OCI-LY1 (cell line): Measurements from ENCODE around the gene DYNLT4.

Source experiments
- H2AFZ ChIP-seq: fragments of 200-600 bp; sonication (generic), shearing (Covaris generic); 2 replicates; pipeline ENCODE4 v1.6.0; 2014; ENCODE audit warnings: antibody characterized with exemption, mild to moderate bottlenecking, low read length
- H3F3A ChIP-seq: fragments of 200-600 bp; sonication (generic), shearing (Covaris generic); 2 replicates; pipeline ENCODE4 v1.6.0; 2014; ENCODE audit warnings: mild to moderate bottlenecking, antibody characterized with exemption, low read length, moderate library complexity; ENCODE audit not compliant: insufficient read depth
- H3K27ac ChIP-seq: fragments of 200-600 bp; sonication (generic); 2 replicates; pipeline ENCODE4 v1.5.1; 2014; ENCODE audit warnings: low read length, mixed run types, mild to moderate bottlenecking, low read depth; ENCODE audit not compliant: poor library complexity, severe bottlenecking
- H3K27me3 ChIP-seq: fragments of 200-600 bp; sonication (generic); 2 replicates; pipeline ENCODE4 v1.6.0; 2014; ENCODE audit warnings: antibody characterized with exemption, mild to moderate bottlenecking, low read length, moderate library complexity; ENCODE audit not compliant: insufficient read depth
- H3K36me3 ChIP-seq: fragments of 200-600 bp; sonication (generic); 2 replicates; pipeline ENCODE4 v1.6.1; 2014; ENCODE audit warnings: mild to moderate bottlenecking, antibody characterized with exemption, low read length, moderate library complexity, mixed read lengths; ENCODE audit not compliant: insufficient read depth
- H3K4me1 ChIP-seq: fragments of 200-600 bp; sonication (generic); 2 replicates; pipeline ENCODE4 v1.5.1; 2014; ENCODE audit warnings: mild to moderate bottlenecking, low read length, moderate library complexity; ENCODE audit not compliant: insufficient read depth, severe bottlenecking
- H3K4me2 ChIP-seq: fragments of 200-600 bp; sonication (generic), shearing (Covaris generic); 2 replicates; pipeline ENCODE4 v1.6.1; 2014; ENCODE audit warnings: low read length
- H3K4me3 ChIP-seq: fragments of 200-600 bp; sonication (generic); 2 replicates; pipeline ENCODE4 v1.5.1; 2014; ENCODE audit warnings: low read length, low read depth, mild to moderate bottlenecking, mixed read lengths; ENCODE audit not compliant: poor library complexity, severe bottlenecking
- H3K79me2 ChIP-seq: fragments of 200-600 bp; shearing (Covaris generic); 2 replicates; pipeline ENCODE4 v1.6.1; 2016; ENCODE audit warnings: mixed run types, low read length, mixed read lengths; ENCODE audit not compliant: insufficient read depth
- H3K9ac ChIP-seq: fragments of 200-600 bp; sonication (generic), shearing (Covaris generic); 2 replicates; pipeline ENCODE4 v1.6.1; 2014; ENCODE audit warnings: mild to moderate bottlenecking, low read length, mixed read lengths
- H3K9me2 ChIP-seq: fragments of 200-600 bp; sonication (generic), shearing (Covaris generic); 2 replicates; pipeline ENCODE4 v1.6.1; 2014; ENCODE audit warnings: low read depth, mild to moderate bottlenecking, low read length, mixed read lengths
- H3K9me3 ChIP-seq: fragments of 200-600 bp; shearing (Covaris generic); 2 replicates; pipeline ENCODE4 v1.6.1; 2014; ENCODE audit warnings: low read length, mixed read lengths
- H4K20me1 ChIP-seq: fragments of 200-600 bp; sonication (generic), shearing (Covaris generic); 2 replicates; pipeline ENCODE4 v1.6.0; 2016; ENCODE audit warnings: mild to moderate bottlenecking, low read length; ENCODE audit not compliant: insufficient read depth
- EZH2 ChIP-seq: fragments of 200-600 bp; sonication (generic), shearing (Covaris generic); IDR thresholded peaks from 2 replicates; pipeline ENCODE4 v1.8.0; 2017; ENCODE audit warnings: borderline replicate concordance, mixed run types, mild to moderate bottlenecking, antibody characterized with exemption, low read length, moderate library complexity, mixed read lengths
- TF ChIP-seq, protein P1 (sequence below): fragments of 200-600 bp; sonication (generic), shearing (Covaris generic); IDR thresholded peaks from 2 replicates; pipeline ENCODE4 v1.5.1; 2017; ENCODE audit warnings: mild to moderate bottlenecking, antibody characterized with exemption, low read length, moderate library complexity, mixed read lengths

Gene DYNLT4

DNA sequence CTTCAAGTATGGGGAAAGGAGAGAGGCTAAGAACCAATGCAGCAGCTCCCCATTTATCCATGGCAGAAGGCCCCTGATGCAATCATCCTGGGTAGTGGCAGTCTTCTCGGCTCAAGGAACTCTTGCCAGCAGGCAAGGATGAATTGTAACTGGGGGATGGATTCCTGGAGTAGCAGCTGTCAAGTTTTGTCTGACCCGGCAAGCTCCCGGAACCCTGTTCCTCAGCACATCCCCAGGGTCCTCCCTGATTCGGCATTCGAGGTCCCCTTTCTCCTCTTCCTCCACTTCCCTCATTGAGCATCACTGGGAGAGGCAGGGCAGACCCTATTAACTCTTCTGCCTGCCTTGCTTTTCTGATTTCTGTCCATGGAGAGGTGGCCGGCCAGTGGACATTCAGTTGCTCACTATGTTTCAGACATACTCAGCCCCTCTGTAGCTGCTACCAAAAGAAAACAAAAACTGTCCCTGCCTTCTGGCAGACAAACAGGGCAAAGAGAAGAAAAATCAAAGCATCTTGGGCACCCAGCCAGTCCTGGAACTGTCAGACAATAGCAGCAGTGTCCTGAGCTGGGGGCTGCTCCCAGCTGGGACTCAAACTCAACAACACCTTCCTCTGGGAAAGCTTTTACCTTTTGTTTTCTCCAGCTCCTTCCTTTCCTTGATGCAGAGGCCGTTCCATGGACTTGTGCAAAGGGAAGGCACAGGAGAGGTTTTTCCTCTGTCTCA is 41.5 kb upstream of the DYNLT4 start:
- H3K36me3 ChIP-seq = peaks cover 5% of the 10 kb centered on the region
- H3K79me2 ChIP-seq = no peaks in the 10 kb centered on the region
- H2AFZ ChIP-seq = no peak overlapping the region

DNA sequence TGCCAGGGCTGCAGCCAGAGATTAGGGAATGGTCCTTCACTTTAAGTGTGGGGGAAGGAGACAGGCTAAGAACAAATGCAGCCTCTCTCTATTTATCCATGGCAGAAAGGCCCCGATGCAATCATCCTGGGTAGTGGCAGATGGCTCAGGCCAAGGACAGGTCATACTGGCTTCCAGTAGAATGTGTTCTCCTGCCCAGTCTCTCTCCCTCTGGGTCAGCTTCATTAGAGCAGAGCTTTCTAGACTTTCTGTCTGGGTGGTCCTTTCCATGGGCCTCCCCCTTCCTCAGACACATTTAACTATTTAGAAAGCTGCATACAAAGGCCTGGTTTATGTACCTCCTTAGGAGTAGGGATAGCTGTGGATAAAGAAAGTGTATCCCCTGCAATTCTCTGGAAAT is 40.7 kb upstream of the DYNLT4 start:
- Histone ChIP-seq H3K4me2 (no peak overlapping the region), H3K27me3 (no peaks in the 10 kb centered on the region), H3K9me3 (no peaks in the 10 kb centered on the region), H3K79me2 (no peaks in the 10 kb centered on the region), H3K9me2 (no peaks in the 10 kb centered on the region), H4K20me1 (no peaks in the 10 kb centered on the region), H3F3A (no peaks in the 10 kb centered on the region), H3K9ac (no peak overlapping the region), H3K27ac (no peak overlapping the region), H2AFZ (no peak overlapping the region), H3K4me3 (no peak overlapping the region), H3K36me3 (peaks cover 2% of the 10 kb centered on the region), H3K4me1 (peaks cover 4% of the 10 kb centered on the region)
- TF ChIP-seq, protein P1, sequence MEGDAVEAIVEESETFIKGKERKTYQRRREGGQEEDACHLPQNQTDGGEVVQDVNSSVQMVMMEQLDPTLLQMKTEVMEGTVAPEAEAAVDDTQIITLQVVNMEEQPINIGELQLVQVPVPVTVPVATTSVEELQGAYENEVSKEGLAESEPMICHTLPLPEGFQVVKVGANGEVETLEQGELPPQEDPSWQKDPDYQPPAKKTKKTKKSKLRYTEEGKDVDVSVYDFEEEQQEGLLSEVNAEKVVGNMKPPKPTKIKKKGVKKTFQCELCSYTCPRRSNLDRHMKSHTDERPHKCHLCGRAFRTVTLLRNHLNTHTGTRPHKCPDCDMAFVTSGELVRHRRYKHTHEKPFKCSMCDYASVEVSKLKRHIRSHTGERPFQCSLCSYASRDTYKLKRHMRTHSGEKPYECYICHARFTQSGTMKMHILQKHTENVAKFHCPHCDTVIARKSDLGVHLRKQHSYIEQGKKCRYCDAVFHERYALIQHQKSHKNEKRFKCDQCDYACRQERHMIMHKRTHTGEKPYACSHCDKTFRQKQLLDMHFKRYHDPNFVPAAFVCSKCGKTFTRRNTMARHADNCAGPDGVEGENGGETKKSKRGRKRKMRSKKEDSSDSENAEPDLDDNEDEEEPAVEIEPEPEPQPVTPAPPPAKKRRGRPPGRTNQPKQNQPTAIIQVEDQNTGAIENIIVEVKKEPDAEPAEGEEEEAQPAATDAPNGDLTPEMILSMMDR = no peak
- no peak for TF ChIP-seq EZH2

More for the DNA sequence above, 41.5 kb upstream of the DYNLT4 start:
- no peak overlapping the region for H3K4me2 ChIP-seq
- H3K9me2 ChIP-seq = no peaks in the 10 kb centered on the region
- TF ChIP-seq, protein P1 = no peak
- no peak for TF ChIP-seq EZH2
- no peak overlapping the region for H3K27ac ChIP-seq
- no peaks in the 10 kb centered on the region for H3F3A ChIP-seq
- no peaks in the 10 kb centered on the region for H4K20me1 ChIP-seq
- no peaks in the 10 kb centered on the region for H3K4me1 ChIP-seq
- no peaks in the 10 kb centered on the region for H3K9me3 ChIP-seq
- H3K9ac ChIP-seq = no peak overlapping the region
- no peaks in the 10 kb centered on the region for H3K27me3 ChIP-seq
- H3K4me3 ChIP-seq = no peak overlapping the region

DNA sequence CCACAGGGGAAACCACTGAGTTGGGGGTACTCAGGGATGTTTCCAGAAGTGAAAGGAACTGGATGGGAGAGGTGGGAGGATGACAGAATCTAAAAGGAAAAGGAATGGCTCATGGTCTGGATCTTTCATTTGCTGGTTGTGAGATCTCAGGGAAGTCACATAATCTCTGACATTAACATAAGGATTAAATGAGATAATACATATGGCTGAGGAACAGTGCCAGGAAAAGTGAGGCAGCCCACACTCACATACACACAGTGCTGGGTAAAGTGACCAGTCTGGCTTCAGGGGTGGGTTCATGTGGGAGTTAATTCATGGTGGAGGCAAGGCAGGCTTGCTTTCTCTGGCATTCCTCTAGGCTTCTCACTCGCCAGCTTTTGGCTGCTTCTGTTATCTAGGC is 39.8 kb upstream of the DYNLT4 start:
- H3K9me3 ChIP-seq = no peaks in the 10 kb centered on the region
- H3F3A ChIP-seq = no peaks in the 10 kb centered on the region
- H3K4me1 ChIP-seq = peaks cover 9% of the 10 kb centered on the region

More for the DNA sequence above, 39.8 kb upstream of the DYNLT4 start:
- no peaks in the 10 kb centered on the region; the same call in 1 of the 2 replicates for H3K36me3 ChIP-seq
- H4K20me1 ChIP-seq = no peaks in the 10 kb centered on the region
- H3K4me3 ChIP-seq = no peak overlapping the region
- H3K9me2 ChIP-seq = no peaks in the 10 kb centered on the region
- TF ChIP-seq EZH2 = no peak
- TF ChIP-seq, protein P1 = no peak
- no peak overlapping the region for H3K9ac ChIP-seq
- no peak overlapping the region for H3K27ac ChIP-seq
- 0 out of 2 replicates have a peak, but pooled peaks cover 4% of the 10 kb centered on the region for H3K27me3 ChIP-seq
- no peak overlapping the region for H3K4me2 ChIP-seq
- H2AFZ ChIP-seq = no peak overlapping the region
- H3K79me2 ChIP-seq = no peaks in the 10 kb centered on the region
